Measurements from ENCODE around the gene UNC79.

UNC79 gene

DNA sequence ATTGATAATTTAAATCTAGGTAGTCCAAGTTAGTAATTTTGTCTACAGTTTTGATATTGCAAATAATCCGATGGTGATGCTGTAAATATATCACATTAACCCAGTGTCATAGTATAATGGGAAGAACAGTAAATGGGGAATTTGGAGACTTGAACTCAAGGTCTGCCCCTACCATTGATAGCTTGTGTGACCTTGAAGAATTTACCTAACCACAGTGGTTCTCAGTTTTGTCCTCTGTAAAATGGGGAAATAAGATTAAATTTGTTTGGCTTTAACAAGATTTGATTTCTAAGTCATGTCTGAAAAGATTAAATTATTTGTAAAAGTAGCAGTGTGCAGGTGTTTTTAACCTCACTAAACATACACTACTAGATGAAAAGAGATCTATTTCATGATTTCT, 100.9 kb downstream of the UNC79 start:
- Histone ChIP-seq H3K4me1 (ENCODE audit: control insufficient read depth in 1 of 2, insufficient read depth in 2 of 2, low read length in 2 of 2) (no peaks in the 10 kb centered on the region), H3K9me3 (ENCODE audit: control insufficient read depth in 1 of 2, low read length in 2 of 2) (no peaks in the 10 kb centered on the region), H3K4me3 (ENCODE audit: low read depth in 1 of 2, low read length in 2 of 2) (no peak overlapping the region), H3K36me3 (ENCODE audit: control insufficient read depth in 1 of 2, insufficient read depth in 2 of 2, low read length in 2 of 2) (no peaks in the 10 kb centered on the region), H3K27ac (ENCODE audit: low read length) (no peak overlapping the region), H3K27me3 (ENCODE audit: low read depth, low read length) (no peaks in the 10 kb centered on the region)

DNA sequence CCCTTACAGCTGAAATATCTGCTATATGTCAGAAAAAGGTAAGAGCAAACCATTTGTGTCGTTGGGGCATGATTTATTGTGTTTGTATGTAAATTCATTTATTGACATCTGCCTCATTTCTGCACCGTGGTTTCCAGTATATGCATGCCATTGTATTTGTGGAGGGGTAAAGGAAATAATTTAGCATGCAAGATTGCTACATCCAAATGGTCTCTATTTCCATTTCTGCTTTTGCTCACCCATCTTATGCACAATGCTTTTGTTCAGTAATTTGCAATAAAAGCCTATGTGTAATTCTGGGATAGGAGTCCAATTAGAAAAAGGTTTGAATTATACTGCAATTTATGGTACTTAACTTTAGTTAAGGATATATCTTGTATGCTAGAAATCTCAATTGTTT, 101.8 kb downstream of the UNC79 start:
- H3K9me3 ChIP-seq (ENCODE audit: control insufficient read depth in 1 of 2, low read length in 2 of 2), result no peaks in the 10 kb centered on the region
- no peaks in the 10 kb centered on the region for H3K27me3 ChIP-seq (ENCODE audit: low read depth, low read length)
- H3K4me3 ChIP-seq (ENCODE audit: low read depth in 1 of 2, low read length in 2 of 2), result no peak overlapping the region
- no peaks in the 10 kb centered on the region for H3K36me3 ChIP-seq (ENCODE audit: control insufficient read depth in 1 of 2, insufficient read depth in 2 of 2, low read length in 2 of 2)
- H3K27ac ChIP-seq (ENCODE audit: low read length), result no peak overlapping the region
- H3K4me1 ChIP-seq (ENCODE audit: control insufficient read depth in 1 of 2, insufficient read depth in 2 of 2, low read length in 2 of 2), result no peaks in the 10 kb centered on the region

DNA sequence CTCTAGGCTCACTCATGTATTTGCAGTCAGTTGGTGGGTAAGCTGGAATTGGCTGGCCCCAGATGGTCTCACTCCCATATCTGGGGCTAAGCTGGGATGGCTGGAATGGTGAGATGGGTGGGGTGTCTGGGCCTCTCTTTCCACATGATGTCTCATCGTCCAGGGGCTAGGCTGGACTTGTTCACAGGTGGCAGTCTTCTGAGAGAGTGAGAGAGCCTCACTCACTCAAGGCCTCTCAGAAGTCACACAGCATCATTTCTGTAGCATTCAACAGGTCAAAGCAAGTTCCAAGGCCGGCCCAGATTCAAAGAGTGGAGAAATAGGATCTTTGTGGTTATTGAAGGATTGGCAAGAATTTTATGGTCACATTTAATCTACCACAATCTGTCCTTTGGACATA, 102.7 kb downstream of the UNC79 start:
- Histone ChIP-seq H3K9me3 (ENCODE audit: control insufficient read depth in 1 of 2, low read length in 2 of 2) (no peaks in the 10 kb centered on the region), H3K4me3 (ENCODE audit: low read depth in 1 of 2, low read length in 2 of 2) (no peak overlapping the region), H3K36me3 (ENCODE audit: control insufficient read depth in 1 of 2, insufficient read depth in 2 of 2, low read length in 2 of 2) (no peaks in the 10 kb centered on the region), H3K4me1 (ENCODE audit: control insufficient read depth in 1 of 2, insufficient read depth in 2 of 2, low read length in 2 of 2) (no peaks in the 10 kb centered on the region), H3K27me3 (ENCODE audit: low read depth, low read length) (no peaks in the 10 kb centered on the region), H3K27ac (ENCODE audit: low read length) (no peak overlapping the region)

DNA sequence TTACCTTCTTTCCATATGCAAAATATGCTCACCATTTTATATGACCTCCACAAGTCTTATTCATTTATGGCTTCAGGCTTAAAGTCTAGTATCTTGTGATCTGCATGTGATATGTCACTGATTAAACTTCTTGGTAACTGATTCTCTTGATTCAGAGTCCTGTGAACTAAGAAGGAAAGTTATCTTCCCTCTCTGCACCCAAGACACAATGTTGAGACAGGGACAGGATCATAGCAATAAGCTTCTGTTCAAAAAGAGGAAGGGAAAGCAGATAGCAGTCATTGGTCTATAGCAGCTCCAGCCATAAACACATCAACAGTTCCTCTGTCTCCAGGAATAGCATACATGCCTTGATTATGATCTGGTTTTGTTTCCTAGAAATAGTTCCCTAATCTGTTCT, 103.1 kb downstream of the UNC79 start:
- H3K9me3 ChIP-seq (ENCODE audit: control insufficient read depth in 1 of 2, low read length in 2 of 2), result no peaks in the 10 kb centered on the region
- no peaks in the 10 kb centered on the region for H3K36me3 ChIP-seq (ENCODE audit: control insufficient read depth in 1 of 2, insufficient read depth in 2 of 2, low read length in 2 of 2)
- no peak overlapping the region for H3K27ac ChIP-seq (ENCODE audit: low read length)
- H3K4me3 ChIP-seq (ENCODE audit: low read depth in 1 of 2, low read length in 2 of 2), result no peak overlapping the region
- no peaks in the 10 kb centered on the region for H3K4me1 ChIP-seq (ENCODE audit: control insufficient read depth in 1 of 2, insufficient read depth in 2 of 2, low read length in 2 of 2)
- H3K27me3 ChIP-seq (ENCODE audit: low read depth, low read length), result no peaks in the 10 kb centered on the region

DNA sequence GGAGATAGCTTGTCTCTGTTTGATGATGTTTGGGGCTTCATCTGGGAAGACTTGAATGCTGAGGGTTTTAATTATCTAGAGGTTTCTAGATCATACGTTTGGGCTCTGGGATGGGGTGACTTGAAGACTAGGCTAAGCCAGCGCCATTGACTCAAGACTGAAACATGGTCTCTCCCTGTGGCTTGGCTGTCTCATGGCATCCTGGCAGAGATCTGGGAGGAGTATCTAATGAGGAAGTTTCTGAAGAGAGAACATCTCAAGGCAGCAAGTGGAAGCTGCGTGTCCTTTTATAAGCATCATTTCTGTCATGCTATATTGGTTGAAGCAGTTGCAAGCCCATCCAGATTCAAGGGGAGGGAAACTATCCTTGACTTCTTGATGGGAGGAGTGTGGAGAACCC, 104.8 kb downstream of the UNC79 start:
- Histone ChIP-seq H3K4me1 (ENCODE audit: control insufficient read depth in 1 of 2, insufficient read depth in 2 of 2, low read length in 2 of 2) (no peaks in the 10 kb centered on the region), H3K36me3 (ENCODE audit: control insufficient read depth in 1 of 2, insufficient read depth in 2 of 2, low read length in 2 of 2) (no peaks in the 10 kb centered on the region), H3K9me3 (ENCODE audit: control insufficient read depth in 1 of 2, low read length in 2 of 2) (no peaks in the 10 kb centered on the region), H3K4me3 (ENCODE audit: low read depth in 1 of 2, low read length in 2 of 2) (no peak overlapping the region), H3K27ac (ENCODE audit: low read length) (no peak overlapping the region), H3K27me3 (ENCODE audit: low read depth, low read length) (no peaks in the 10 kb centered on the region)

DNA sequence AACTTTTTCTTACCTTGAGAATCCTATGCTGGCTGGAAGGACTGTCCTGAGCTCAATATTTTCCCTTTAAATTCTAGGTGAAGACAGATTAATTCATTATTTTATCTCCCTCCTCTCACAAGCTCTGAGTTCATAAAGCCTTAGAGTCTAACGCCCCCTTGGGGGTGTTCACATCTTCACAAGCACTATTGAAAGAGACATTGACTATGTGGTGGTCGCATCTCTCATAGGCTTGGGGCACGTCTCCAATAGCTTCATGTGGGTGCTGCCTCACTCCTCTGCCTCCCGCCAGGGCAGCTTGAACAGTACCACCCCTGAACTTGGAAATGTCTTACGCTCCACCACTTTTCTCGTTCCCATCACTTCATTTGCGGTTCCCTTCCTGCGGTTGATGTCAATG, 106.2 kb downstream of the UNC79 start:
- H3K27ac ChIP-seq (ENCODE audit: low read length), result no peak overlapping the region
- no peaks in the 10 kb centered on the region for H3K27me3 ChIP-seq (ENCODE audit: low read depth, low read length)
- H3K4me1 ChIP-seq (ENCODE audit: control insufficient read depth in 1 of 2, insufficient read depth in 2 of 2, low read length in 2 of 2), result no peaks in the 10 kb centered on the region
- H3K9me3 ChIP-seq (ENCODE audit: control insufficient read depth in 1 of 2, low read length in 2 of 2), result no peaks in the 10 kb centered on the region
- no peaks in the 10 kb centered on the region for H3K36me3 ChIP-seq (ENCODE audit: control insufficient read depth in 1 of 2, insufficient read depth in 2 of 2, low read length in 2 of 2)
- no peak overlapping the region for H3K4me3 ChIP-seq (ENCODE audit: low read depth in 1 of 2, low read length in 2 of 2)

DNA sequence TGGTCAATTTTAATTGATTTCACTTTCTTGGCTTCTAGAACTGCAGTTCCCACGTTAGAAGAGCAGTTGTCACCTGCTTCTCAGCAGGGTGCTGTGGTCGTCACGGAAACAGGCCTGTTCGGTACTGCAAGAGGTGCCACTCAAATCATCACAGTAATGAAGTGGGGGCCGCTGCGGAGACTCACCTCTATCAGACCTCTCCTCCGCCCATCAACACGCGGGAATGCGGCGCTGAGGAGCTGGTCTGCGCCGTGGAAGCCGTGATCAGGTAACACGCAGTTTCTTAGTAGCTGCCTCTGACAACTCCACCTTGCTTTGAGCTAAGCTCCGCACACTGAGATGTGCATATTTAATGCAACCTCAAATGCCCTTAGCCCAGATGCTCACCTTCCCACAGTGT, 107.2 kb downstream of the UNC79 start:
- H3K27ac ChIP-seq (ENCODE audit: low read length), result no peak overlapping the region
- no peaks in the 10 kb centered on the region for H3K36me3 ChIP-seq (ENCODE audit: control insufficient read depth in 1 of 2, insufficient read depth in 2 of 2, low read length in 2 of 2)
- no peaks in the 10 kb centered on the region for H3K4me1 ChIP-seq (ENCODE audit: control insufficient read depth in 1 of 2, insufficient read depth in 2 of 2, low read length in 2 of 2)
- H3K9me3 ChIP-seq (ENCODE audit: control insufficient read depth in 1 of 2, low read length in 2 of 2), result no peaks in the 10 kb centered on the region
- no peaks in the 10 kb centered on the region for H3K27me3 ChIP-seq (ENCODE audit: low read depth, low read length)
- no peak overlapping the region for H3K4me3 ChIP-seq (ENCODE audit: low read depth in 1 of 2, low read length in 2 of 2)

DNA sequence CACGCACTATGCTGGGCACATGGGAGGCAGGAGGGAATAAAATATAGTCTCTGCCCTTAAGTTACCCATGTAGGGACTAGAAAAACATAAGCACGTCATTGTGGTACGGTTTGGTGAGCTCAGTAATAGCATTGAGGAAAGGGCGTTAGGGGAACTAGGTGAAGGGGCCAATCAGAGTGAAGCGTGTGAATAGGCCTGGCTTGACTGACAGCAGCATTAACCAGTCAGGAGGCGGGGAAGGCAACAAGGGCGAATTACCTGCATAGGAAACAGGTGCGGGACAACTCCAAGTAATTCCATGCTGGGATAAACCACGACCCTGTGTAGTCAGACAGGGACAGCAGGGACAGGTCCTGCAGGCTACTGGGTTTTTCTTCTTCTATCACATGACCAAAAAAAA, 107.7 kb downstream of the UNC79 start:
- H3K9me3 ChIP-seq (ENCODE audit: control insufficient read depth in 1 of 2, low read length in 2 of 2), result no peaks in the 10 kb centered on the region
- no peak overlapping the region for H3K27ac ChIP-seq (ENCODE audit: low read length)
- no peaks in the 10 kb centered on the region for H3K27me3 ChIP-seq (ENCODE audit: low read depth, low read length)
- no peak overlapping the region for H3K4me3 ChIP-seq (ENCODE audit: low read depth in 1 of 2, low read length in 2 of 2)
- no peaks in the 10 kb centered on the region for H3K4me1 ChIP-seq (ENCODE audit: control insufficient read depth in 1 of 2, insufficient read depth in 2 of 2, low read length in 2 of 2)
- H3K36me3 ChIP-seq (ENCODE audit: control insufficient read depth in 1 of 2, insufficient read depth in 2 of 2, low read length in 2 of 2), result no peaks in the 10 kb centered on the region

DNA sequence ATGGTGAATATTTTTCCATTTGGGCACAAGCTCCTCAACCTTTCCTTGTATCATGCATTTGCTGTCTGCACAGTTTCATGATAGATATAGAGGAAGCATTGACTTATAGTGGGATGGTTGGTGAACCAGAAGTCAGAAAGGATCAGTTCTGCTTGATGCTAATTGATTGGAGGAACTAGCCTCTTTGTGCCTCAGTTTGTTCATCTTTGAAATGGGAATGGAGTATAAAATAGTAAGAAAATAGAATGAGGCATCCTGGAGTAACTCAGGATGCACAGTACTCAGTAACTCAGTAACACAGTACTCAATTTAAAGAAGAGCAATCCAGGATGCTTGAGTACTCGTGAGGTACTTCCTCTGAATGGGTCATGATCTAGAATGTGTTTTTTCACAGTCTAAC, 109.5 kb downstream of the UNC79 start:
- H3K9me3 ChIP-seq (ENCODE audit: control insufficient read depth in 1 of 2, low read length in 2 of 2), result no peaks in the 10 kb centered on the region
- no peaks in the 10 kb centered on the region for H3K36me3 ChIP-seq (ENCODE audit: control insufficient read depth in 1 of 2, insufficient read depth in 2 of 2, low read length in 2 of 2)
- H3K27ac ChIP-seq (ENCODE audit: low read length), result no peak overlapping the region
- no peaks in the 10 kb centered on the region for H3K27me3 ChIP-seq (ENCODE audit: low read depth, low read length)
- no peak overlapping the region for H3K4me3 ChIP-seq (ENCODE audit: low read depth in 1 of 2, low read length in 2 of 2)
- H3K4me1 ChIP-seq (ENCODE audit: control insufficient read depth in 1 of 2, insufficient read depth in 2 of 2, low read length in 2 of 2), result no peaks in the 10 kb centered on the region

DNA sequence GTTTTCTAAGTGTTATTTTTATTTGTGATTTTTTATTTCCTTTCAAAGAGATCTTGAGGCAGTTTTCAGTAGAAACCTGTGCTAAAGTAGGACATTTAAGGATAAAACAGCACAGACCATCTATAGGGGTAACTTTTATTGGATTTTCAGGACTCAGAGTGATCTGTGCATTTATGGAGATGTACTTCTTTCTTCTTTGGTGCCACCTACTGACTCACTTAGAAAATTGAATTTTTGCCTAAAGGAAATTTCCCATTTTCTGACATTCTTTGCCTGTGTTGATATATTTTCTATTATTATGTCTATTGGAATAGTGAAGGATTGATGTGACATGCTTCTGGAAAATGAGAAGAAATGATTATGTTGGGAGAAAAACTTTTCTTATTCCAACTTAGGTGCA, 113.0 kb downstream of the UNC79 start:
- Histone ChIP-seq H3K27ac (ENCODE audit: low read length) (no peak overlapping the region), H3K9me3 (ENCODE audit: control insufficient read depth in 1 of 2, low read length in 2 of 2) (no peaks in the 10 kb centered on the region), H3K4me1 (ENCODE audit: control insufficient read depth in 1 of 2, insufficient read depth in 2 of 2, low read length in 2 of 2) (no peaks in the 10 kb centered on the region), H3K27me3 (ENCODE audit: low read depth, low read length) (no peaks in the 10 kb centered on the region), H3K36me3 (ENCODE audit: control insufficient read depth in 1 of 2, insufficient read depth in 2 of 2, low read length in 2 of 2) (no peaks in the 10 kb centered on the region), H3K4me3 (ENCODE audit: low read depth in 1 of 2, low read length in 2 of 2) (no peak overlapping the region)

DNA sequence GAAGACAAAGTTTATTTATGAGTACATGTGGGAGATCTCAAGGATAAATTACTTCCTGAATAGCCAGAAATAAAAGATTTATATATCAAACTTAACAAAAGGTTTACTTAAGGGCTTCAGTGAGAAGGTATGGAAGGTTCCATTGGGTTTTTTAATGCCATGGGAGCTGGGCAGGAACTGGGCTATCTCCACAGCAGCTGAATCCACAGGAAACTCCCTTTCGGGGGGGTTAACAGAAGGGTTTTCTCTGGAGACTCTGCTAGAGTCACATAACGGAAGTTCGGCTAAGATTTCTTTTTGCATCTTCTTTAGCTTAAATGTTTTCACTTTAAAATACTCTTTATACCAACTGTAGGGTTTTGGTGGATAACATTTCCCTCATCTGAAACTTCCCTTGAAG, 113.5 kb downstream of the UNC79 start:
- Histone ChIP-seq H3K4me1 (ENCODE audit: control insufficient read depth in 1 of 2, insufficient read depth in 2 of 2, low read length in 2 of 2) (no peaks in the 10 kb centered on the region), H3K36me3 (ENCODE audit: control insufficient read depth in 1 of 2, insufficient read depth in 2 of 2, low read length in 2 of 2) (no peaks in the 10 kb centered on the region), H3K9me3 (ENCODE audit: control insufficient read depth in 1 of 2, low read length in 2 of 2) (no peaks in the 10 kb centered on the region), H3K27me3 (ENCODE audit: low read depth, low read length) (no peaks in the 10 kb centered on the region), H3K27ac (ENCODE audit: low read length) (no peak overlapping the region), H3K4me3 (ENCODE audit: low read depth in 1 of 2, low read length in 2 of 2) (no peak overlapping the region)

DNA sequence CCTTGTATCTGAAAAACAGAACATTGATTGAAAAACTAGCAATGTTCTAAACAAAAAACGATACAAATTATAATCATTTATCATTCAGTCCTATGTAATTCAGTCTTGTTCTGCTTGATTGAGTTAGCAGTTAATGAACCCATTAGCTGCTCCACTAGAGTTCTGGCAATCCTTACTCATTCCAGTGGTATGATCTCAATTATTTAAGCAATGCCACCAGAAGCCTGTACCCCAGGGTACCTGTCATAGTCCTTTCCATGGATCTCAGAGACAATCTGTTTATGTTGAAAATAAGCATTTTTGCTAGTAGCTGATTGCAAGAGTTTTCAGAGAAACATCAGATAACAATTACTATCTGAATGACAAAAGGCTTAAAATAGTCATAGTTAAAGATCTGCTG, 115.9 kb downstream of the UNC79 start:
- Histone ChIP-seq H3K36me3 (ENCODE audit: control insufficient read depth in 1 of 2, insufficient read depth in 2 of 2, low read length in 2 of 2) (no peaks in the 10 kb centered on the region), H3K4me3 (ENCODE audit: low read depth in 1 of 2, low read length in 2 of 2) (no peak overlapping the region), H3K9me3 (ENCODE audit: control insufficient read depth in 1 of 2, low read length in 2 of 2) (no peaks in the 10 kb centered on the region), H3K4me1 (ENCODE audit: control insufficient read depth in 1 of 2, insufficient read depth in 2 of 2, low read length in 2 of 2) (no peaks in the 10 kb centered on the region), H3K27me3 (ENCODE audit: low read depth, low read length) (no peaks in the 10 kb centered on the region), H3K27ac (ENCODE audit: low read length) (no peak overlapping the region)

Data from muscle layer of duodenum (tissue), 2 donors.